HUES48 (cell line): Measurements from ENCODE around the gene TRIM61.
"Not testable (repeated sequence)": the region's sequence is repeated elsewhere in the genome, so short reads cannot be mapped to it uniquely, and the experiment has no call there.

Source experiments
- H3K27ac ChIP-seq: one replicate; pipeline ENCODE4 v1.7.0; 2013; ENCODE audit warnings: low read depth, low read length, inconsistent platforms
- H3K27me3 ChIP-seq: 2 replicates; pipeline ENCODE4 v1.6.1; 2013; ENCODE audit warnings: mild to moderate bottlenecking, low read length; ENCODE audit not compliant: control insufficient read depth, insufficient read depth
- H3K36me3 ChIP-seq: 2 replicates; pipeline ENCODE4 v1.6.1; 2013; ENCODE audit warnings: low read length; ENCODE audit not compliant: control insufficient read depth, insufficient read depth
- H3K4me1 ChIP-seq: 2 replicates; pipeline ENCODE4 v1.6.1; 2013; ENCODE audit warnings: mild to moderate bottlenecking, low read length; ENCODE audit not compliant: control insufficient read depth, insufficient read depth
- H3K4me3 ChIP-seq: 2 replicates; pipeline ENCODE4 v1.5.1; 2013; ENCODE audit warnings: mild to moderate bottlenecking, low read depth, low read length
- H3K9ac ChIP-seq: 2 replicates; pipeline ENCODE4 v1.6.1; 2013; ENCODE audit warnings: mild to moderate bottlenecking, low read depth, low read length, moderate library complexity
- H3K9me3 ChIP-seq: 2 replicates; pipeline ENCODE4 v1.6.1; 2013; ENCODE audit warnings: low read length; ENCODE audit not compliant: control insufficient read depth, insufficient read depth

The TRIM61 gene

GRCh38 chr4:164935865-164936606 is 41.4 kb downstream of the TRIM61 start:
- H3K9ac ChIP-seq, H3K27me3 ChIP-seq, H3K4me3 ChIP-seq, H3K9me3 ChIP-seq, H3K36me3 ChIP-seq, H3K27ac ChIP-seq: not testable (repeated sequence)
- H3K4me1 ChIP-seq: peaks cover 24% of the 10 kb centered on the region

- Histone ChIP-seq H3K27me3 (no peaks in the 10 kb centered on the region), H3K27ac (no peak overlapping the region), H3K4me1 (peaks cover 24% of the 10 kb centered on the region), H3K9me3 (no peaks in the 10 kb centered on the region), H3K9ac (no peak overlapping the region), H3K36me3 (no peaks in the 10 kb centered on the region), H3K4me3 (no peak overlapping the region)
Observed at GRCh38 chr4:164935363-164935762, 42.1 kb downstream of the TRIM61 start.

GRCh38 chr4:164933244-164933643 is 44.2 kb downstream of the TRIM61 start:
- no peak overlapping the region for H3K4me3 ChIP-seq
- no peaks in the 10 kb centered on the region for H3K36me3 ChIP-seq
- no peak overlapping the region for H3K9ac ChIP-seq
- no peak overlapping the region for H3K27ac ChIP-seq
- H3K27me3 ChIP-seq: no peaks in the 10 kb centered on the region
- H3K9me3 ChIP-seq: no peaks in the 10 kb centered on the region
- peaks cover 24% of the 10 kb centered on the region for H3K4me1 ChIP-seq

GRCh38 chr4:164931551-164932324 is 45.7 kb downstream of the TRIM61 start:
- no peaks in the 10 kb centered on the region for H3K9me3 ChIP-seq
- H3K27ac ChIP-seq: no peak overlapping the region
- no peaks in the 10 kb centered on the region for H3K27me3 ChIP-seq
- peaks cover 13% of the 10 kb centered on the region for H3K4me1 ChIP-seq
- H3K9ac ChIP-seq: no peak overlapping the region
- no peak overlapping the region for H3K4me3 ChIP-seq
- no peaks in the 10 kb centered on the region for H3K36me3 ChIP-seq

- peaks cover 8% of the 10 kb centered on the region for H3K4me1 ChIP-seq
- no peaks in the 10 kb centered on the region for H3K36me3 ChIP-seq
- H3K9ac ChIP-seq: no peak overlapping the region
- H3K4me3 ChIP-seq: no peak overlapping the region
- no peaks in the 10 kb centered on the region for H3K9me3 ChIP-seq
- no peak overlapping the region for H3K27ac ChIP-seq
- H3K27me3 ChIP-seq: no peaks in the 10 kb centered on the region
Observed at GRCh38 chr4:164930647-164931046, 46.8 kb downstream of the TRIM61 start.

GRCh38 chr4:164927101-164927500 is 50.4 kb downstream of the TRIM61 start:
- H3K27me3 ChIP-seq, H3K27ac ChIP-seq, H3K4me1 ChIP-seq, H3K9ac ChIP-seq, H3K4me3 ChIP-seq, H3K9me3 ChIP-seq, H3K36me3 ChIP-seq: not testable (repeated sequence)

GRCh38 chr4:164926301-164926700 is 51.2 kb downstream of the TRIM61 start:
- no peaks in the 10 kb centered on the region; the same call in 1 of the 2 replicates for H3K4me1 ChIP-seq
- no peak overlapping the region for H3K27ac ChIP-seq
- H3K27me3 ChIP-seq: no peaks in the 10 kb centered on the region
- no peak overlapping the region for H3K9ac ChIP-seq
- H3K36me3 ChIP-seq: no peaks in the 10 kb centered on the region
- H3K4me3 ChIP-seq: no peak overlapping the region
- H3K9me3 ChIP-seq: no peaks in the 10 kb centered on the region

- Histone ChIP-seq H3K27ac (no peak overlapping the region), H3K4me1 (no peaks in the 10 kb centered on the region), H3K4me3 (no peak overlapping the region), H3K9ac (no peak overlapping the region), H3K27me3 (no peaks in the 10 kb centered on the region), H3K9me3 (no peaks in the 10 kb centered on the region), H3K36me3 (no peaks in the 10 kb centered on the region)
Observed at GRCh38 chr4:164924670-164925238, 52.7 kb downstream of the TRIM61 start.

GRCh38 chr4:164918956-164919355 is 58.5 kb downstream of the TRIM61 start:
- Histone ChIP-seq H3K27ac (no peak overlapping the region), H3K4me1 (no peaks in the 10 kb centered on the region), H3K9me3 (no peaks in the 10 kb centered on the region), H3K9ac (no peak overlapping the region), H3K4me3 (no peak overlapping the region), H3K36me3 (no peaks in the 10 kb centered on the region), H3K27me3 (no peaks in the 10 kb centered on the region)
